Cardiac fibroblast (primary cell): Measurements from ENCODE around the gene ATXN7L1.
"Not testable (repeated sequence)": the region's sequence is repeated elsewhere in the genome, so short reads cannot be mapped to it uniquely, and the experiment has no call there.

Experiments
- DNase-seq, 2 donors: peaks; one replicate each; pipeline versions ENCODE4 v3.0.0 to v3.0.0-alpha.2; 2010; ENCODE audit warnings: low read depth in 2 of 2
- H3K4me3 ChIP-seq, 2 donors: replicated peaks in 1 of 2; 1 replicate in 1 of 2; 2 replicates in 1 of 2; pipeline ENCODE4 v1.5.1; 2011; ENCODE audit warnings: low read depth in 2 of 2, low read length in 2 of 2, mild to moderate bottlenecking in 2 of 2, moderate library complexity in 1 of 2
- TF ChIP-seq, protein P1 (sequence below): IDR thresholded peaks from one replicate; pipeline ENCODE4 v1.5.1; 2011; ENCODE audit warnings: low read depth, mild to moderate bottlenecking, low read length, inconsistent platforms

Gene ATXN7L1

DNA sequence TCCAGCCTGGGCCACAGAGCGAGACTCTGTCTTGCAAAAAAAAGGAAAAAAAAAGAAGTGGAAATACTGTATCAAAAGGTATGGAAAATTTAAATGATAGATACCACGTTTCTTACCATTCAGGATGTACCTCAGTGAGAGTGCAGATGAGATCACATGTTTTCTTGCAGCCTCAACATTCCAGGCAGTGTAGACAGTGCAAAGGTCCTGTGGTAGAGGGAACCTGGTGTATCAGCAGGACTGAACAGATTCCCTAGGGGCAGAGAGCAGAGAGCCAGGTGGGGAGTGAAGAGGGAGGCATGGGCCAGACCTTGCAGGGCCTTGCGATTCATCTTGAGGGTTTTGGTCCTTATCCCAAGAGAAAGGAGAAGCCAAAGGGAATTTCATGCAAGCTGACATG lies 17.7 kb upstream of the ATXN7L1 start:
- no peak for DNase-seq
- TF ChIP-seq, protein P1, sequence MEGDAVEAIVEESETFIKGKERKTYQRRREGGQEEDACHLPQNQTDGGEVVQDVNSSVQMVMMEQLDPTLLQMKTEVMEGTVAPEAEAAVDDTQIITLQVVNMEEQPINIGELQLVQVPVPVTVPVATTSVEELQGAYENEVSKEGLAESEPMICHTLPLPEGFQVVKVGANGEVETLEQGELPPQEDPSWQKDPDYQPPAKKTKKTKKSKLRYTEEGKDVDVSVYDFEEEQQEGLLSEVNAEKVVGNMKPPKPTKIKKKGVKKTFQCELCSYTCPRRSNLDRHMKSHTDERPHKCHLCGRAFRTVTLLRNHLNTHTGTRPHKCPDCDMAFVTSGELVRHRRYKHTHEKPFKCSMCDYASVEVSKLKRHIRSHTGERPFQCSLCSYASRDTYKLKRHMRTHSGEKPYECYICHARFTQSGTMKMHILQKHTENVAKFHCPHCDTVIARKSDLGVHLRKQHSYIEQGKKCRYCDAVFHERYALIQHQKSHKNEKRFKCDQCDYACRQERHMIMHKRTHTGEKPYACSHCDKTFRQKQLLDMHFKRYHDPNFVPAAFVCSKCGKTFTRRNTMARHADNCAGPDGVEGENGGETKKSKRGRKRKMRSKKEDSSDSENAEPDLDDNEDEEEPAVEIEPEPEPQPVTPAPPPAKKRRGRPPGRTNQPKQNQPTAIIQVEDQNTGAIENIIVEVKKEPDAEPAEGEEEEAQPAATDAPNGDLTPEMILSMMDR = no peak
- no peak overlapping the region for H3K4me3 ChIP-seq

GRCh38 chr7:105892387-105892786 lies 16.0 kb upstream of the ATXN7L1 start:
- DNase-seq = no peak
- TF ChIP-seq, protein P1 = no peak
- H3K4me3 ChIP-seq = no peak overlapping the region

DNA sequence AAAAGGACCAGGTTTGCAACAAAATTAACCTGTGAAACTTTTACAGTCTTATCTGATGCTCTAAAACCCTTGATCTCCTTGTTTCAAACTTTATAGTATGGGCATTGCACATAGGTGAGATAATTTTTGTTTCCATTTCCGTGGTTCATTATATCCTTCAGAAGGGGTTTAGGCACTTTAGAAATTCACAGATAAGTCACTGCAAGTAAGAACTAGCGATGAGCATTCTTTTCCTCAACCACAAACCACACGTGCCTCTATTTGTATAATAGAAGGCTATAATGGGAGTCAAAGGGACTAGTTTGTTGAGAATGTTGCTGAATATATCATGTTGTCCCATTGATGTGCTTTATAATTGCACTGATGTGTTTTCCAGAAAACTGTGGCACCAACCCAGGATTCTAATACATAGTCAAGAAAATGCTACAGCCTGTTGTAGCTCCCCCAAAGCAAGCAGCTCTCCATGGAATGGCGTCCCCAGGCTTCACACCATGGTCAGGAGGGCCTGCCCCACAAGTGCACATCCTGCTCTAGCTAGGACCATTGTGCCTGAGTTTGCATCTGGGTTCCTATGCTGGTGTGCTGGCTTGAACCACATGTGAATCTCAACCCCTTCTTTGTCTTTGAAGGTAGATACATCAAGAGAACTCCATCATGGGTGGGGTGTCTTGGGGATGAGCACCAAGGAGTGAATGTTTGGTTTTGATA lies 14.0 kb upstream of the ATXN7L1 start:
- TF ChIP-seq, protein P1 = no peak
- no peak for DNase-seq
- no peak overlapping the region for H3K4me3 ChIP-seq

- no peak overlapping the region for H3K4me3 ChIP-seq
- no peak for DNase-seq
- TF ChIP-seq, protein P1 = no peak
Observed at GRCh38 chr7:105887569-105888189, 11.3 kb upstream of the ATXN7L1 start.

GRCh38 chr7:105886776-105887175 lies 10.4 kb upstream of the ATXN7L1 start:
- TF ChIP-seq, protein P1 = no peak
- no peak for DNase-seq
- H3K4me3 ChIP-seq = no peak overlapping the region

- no peak overlapping the region for H3K4me3 ChIP-seq
- TF ChIP-seq, protein P1 = no peak
- DNase-seq = peak in 1 of 2 donors; percentile 44
Observed at GRCh38 chr7:105885387-105886111, 9.2 kb upstream of the ATXN7L1 start.

- not testable (repeated sequence) for H3K4me3 ChIP-seq, DNase-seq
Observed at GRCh38 chr7:105883179-105883578, 6.8 kb upstream of the ATXN7L1 start.
